DMS 273 (cell line): ENCODE results near the gene PRKCZ.
"Not testable (repeated sequence)": the region's sequence is repeated elsewhere in the genome, so short reads cannot be mapped to it uniquely, and the experiment has no call there.

Experiments used
- DNase-seq: peaks from one replicate; lab custom pipeline; 2025; ENCODE audit not compliant: unreplicated experiment; lab: John Stamatoyannopoulos, UW

PRKCZ gene

DNA sequence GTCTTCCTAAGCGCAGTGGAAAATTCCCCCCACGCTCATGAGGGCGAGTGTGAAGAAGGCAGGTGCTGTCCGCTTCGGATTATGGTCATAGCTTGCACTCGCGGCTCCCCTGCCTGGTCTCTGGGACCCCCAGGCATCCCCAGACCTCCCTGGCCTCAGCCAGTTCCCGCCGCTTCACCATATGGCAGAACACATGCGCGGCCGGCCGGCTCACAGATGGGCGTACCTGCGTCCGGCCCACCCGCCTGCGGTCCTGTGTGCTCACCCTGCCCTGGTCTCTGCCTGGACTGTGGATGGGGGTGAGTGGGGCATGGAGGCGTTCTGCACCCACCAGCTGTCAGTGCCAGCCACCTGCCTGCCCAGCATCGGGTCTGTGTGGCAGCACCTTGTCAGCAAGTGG is 34.1 kb downstream of the PRKCZ start:
- DNase-seq = no peak

DNA sequence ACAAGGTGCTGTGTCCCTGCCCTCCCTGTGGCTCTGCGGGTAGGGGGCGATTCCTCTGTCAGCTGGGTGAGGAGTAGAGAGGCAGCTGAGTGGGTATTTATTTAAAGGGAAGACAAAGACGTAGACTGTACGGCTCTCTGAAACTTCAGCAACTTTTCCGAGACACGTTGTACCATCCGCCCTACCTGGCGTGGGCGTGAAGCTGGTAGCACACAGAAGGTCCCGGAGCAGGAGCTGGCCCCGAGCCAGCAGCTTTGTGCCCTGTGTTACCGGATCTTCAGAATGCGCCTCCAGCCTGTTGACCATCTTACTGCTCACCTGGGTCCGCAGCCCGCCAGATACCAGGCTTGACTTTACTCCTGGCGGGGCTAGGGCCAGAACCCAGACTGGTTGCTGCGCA is 34.9 kb downstream of the PRKCZ start:
- DNase-seq = no peak

DNA sequence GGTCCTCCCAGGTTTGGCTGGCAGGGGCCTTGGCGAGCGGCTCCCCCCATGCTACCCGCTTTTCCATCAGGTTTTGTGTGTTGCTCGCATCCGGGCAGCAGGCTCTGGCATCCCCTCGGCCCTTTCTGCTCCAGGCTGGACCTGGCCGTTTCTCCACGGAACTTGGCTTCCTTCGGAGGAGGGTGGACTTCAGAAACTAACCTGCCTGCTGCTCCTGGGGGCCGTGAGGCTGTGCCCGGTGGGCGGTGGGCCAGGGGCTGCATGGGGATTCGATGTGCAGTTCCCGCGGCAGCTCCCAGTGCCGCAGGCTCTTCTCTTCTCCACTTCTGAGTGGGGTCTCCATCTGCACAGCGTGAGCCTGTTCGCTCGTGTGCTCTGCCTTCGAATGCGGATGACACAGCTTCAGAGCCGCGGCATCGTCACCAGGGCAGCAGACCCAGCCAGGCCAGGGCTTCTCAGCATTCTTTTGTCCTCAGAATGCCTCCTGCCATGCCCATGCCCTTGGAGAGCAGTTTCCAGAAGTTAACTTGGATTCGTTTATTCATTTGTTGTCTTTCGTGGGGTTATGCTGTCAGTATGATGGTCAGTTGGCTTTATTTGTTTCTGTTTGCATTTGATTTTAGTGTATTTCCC is 36.4 kb downstream of the PRKCZ start:
- DNase-seq = no peak

DNA sequence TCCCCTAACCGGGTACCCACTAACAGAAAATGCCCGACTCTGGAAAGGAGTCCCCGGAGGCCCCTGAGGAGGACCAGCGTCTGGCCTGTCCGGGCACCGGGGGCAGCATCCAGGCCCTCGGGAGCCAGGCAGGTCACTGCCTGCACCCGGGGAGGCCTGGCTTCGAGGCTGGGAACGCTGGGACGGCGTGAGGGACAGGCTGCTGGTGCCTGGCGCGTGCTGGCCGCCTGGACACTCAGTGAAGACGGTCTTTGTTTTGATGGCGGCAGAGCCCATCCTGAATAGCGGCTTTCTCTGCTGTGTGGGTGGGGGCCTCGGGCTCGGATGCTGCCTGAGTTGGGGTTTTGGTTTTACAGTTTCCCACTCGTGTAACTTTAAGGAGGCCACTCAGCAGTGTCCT is 37.6 kb downstream of the PRKCZ start:
- DNase-seq = no peak

DNA sequence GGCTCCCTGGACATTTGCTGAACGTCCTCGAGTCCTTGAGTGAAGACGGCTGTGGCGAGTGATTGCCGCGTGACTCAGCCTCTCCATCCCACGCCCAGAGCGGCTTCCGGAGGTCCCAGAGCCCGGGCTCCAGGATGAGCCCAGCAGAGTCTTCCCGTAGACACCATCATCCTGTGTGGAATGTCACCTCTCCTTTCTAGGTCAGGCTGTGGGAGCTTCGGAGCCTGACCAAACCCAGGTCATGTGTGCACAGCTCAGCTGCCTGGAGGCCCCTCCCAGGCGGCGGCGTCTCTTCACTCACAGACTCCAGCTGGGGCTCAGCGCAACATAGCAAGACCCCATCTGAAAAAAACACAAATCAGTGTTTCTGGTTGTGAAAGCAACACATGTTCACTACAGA is 38.2 kb downstream of the PRKCZ start:
- DNase-seq = no peak

DNA sequence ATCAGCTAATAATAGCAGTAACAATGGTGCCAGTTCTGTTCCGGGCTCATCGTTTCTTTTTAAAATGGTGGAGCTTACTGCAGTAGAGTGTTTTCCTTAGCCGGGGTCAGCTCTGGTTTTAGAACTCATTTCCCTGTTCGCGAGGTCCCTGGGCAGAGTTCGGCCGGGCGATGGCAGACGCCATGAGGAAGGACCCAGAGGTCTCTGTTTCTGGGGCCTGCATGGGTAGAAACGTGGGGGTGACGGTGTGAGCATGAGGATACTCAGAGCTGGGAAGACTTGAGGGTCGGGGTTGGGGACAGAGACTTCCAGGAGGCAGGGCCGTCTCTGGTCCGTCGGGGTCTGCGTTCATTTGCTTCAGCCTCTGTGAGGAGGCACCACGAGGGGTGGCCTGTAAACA is 38.8 kb downstream of the PRKCZ start:
- no peak for DNase-seq

DNA sequence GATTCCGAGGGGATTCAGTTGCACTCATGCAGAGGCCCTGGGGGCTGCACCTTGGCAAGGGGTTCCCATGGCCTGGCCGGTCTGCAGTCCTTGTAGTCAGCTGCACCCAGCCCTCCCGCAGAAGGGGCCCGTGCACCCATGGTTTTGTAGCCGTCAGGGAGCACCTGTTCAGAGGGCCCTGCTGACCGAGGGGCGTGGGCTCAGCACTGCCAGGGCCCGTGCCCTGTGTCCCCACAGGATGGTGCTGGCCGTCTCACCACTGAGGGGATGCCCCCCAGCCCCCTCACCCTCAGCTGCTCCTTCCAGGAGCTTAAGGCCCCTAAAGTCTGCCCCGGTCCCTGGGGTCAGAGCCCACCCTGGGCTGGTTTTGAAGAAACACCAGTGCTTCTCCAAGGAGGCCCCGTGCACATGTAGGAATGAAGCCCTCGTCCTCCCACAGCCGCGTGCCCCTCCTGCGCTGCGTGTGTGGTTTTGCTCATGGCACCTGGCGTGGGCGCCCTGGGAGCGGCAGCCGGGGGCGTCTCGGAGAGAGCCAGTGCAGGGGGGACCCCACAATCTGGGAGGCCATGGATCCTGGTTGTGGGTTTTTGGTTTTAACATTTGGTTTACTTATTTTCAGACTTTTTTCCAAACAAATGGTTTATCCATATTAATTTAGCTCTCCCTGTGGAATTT is 40.1 kb downstream of the PRKCZ start:
- no peak for DNase-seq

DNA sequence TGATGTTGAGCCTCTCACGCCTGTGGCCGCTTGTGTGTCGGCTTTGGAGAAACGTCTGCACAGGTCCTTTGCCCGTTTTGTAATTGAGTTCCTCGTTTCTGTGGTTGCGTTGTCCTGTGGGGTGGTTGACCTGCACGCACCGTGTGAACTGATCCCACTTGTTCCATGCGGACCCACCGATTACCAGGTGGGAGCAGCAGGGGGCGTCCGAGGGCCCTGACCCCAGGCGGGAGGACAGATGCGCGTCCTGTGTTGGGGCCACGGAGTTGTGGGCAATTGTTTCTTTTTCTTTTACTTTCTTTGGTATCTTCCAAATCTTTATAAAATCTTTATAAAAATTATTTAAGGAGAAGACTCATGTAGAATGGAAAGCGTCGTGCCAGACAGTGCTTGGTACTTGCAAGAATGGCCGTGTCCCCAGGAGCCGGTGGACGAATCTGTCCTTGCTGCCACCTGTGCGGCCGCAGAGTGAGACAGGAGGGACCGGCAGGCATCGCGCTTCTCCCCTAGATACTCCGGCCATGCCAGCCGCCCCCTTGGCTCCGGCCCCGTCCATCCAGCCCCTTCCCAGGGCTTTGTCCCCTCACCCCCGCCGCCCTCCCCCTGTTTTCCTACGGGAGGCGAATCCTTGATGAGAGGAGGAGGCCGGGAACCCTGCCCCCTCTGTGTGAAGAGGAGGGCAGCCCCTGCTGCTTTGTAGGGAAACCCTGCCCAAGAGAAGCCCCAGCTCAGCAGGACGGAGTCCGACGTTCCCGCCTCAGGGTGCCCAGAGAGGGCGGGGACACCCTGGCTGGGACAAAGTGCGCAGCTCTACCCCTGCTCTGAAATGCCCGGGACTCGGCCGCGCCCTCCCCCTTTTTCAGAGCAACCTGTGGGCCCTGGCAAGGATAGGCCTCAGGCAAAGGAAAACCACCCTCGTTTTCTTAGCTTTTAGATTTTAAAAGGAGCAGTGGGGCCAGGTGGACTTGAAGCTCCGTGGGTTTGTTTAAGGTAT is 41.7 kb downstream of the PRKCZ start:
- peak; percentile 22 for DNase-seq

DNA sequence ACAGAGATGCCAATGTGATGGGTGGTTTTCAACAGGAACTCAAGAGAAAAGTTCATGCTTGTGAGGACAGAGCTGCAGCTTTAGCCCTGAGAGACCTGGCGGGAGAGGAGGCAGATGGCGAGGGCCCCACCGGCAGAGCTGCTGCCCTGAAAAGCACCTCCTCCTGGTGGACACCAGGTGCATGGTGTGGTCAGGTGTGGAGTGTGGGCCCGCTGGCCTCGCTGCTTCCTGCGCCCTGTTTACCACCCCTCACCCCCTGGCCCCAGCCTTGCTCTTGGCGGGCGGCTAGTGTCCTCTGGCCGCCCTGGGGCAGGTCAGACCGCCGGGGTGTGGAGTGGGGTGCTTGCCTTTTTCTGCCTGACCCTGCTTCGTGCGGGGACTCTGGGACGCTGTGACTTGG is 42.8 kb downstream of the PRKCZ start:
- DNase-seq = no peak

DNA sequence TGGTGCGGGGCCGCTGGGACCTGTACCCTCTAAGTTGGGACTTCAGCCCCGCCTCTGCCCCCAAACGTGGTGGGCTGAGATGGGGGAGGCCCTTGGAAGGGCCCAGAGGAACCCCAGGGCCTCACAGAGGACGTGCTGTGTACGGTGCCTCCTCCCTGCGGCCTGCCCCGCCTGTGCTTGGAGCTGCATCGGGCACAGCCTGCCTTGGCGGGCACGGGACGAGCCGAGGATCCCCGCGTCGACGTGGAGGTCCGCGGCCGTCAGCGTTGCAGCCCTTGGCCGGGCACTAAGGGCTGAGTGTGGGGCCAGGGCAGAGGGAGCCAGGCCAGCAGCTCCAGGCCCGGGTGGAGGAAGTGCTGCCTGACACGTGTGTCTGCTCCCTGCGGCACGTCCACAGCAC is 43.4 kb downstream of the PRKCZ start:
- DNase-seq = no peak

DNA sequence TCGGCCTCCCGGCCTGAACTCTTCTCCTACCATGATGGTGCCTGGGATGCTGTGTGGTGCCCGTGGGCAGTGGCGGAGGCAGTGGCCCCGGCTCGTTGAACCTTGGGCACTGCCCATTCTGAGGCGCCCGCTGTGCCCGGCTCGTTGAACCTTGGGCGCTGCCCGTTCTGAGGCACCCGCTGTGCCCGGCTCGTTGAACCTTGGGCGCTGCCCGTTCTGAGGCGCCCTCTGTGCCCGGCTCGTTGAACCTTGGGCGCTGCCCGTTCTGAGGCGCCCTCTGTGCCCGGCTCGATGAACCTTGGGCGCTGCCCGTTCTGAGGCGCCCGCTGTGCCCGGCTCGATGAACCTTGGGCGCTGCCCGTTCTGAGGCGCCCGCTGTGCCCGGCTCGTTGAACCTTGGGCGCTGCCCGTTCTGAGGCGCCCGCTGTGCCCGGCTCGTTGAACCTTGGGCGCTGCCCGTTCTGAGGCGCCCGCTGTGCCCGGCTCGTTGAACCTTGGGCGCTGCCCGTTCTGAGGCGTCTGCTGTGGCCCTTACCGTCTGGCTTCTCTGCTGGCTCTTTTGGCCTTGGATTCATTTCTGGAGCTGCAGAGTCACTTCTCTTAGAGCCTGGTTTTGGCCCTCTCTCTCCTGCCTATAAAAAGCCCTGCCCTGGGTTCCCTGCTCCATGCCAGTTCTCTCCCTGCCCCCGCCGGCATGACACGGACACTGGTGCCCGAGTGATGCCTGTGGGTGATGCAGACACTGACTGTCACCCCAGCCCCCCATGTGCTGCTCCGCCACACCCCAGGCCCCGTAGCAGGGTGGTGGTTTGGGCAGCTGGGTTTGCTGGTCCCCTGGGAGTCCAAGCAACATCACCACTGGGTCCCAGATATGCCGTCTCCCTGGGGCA is 44.3 kb downstream of the PRKCZ start:
- DNase-seq = not testable (repeated sequence)

DNA sequence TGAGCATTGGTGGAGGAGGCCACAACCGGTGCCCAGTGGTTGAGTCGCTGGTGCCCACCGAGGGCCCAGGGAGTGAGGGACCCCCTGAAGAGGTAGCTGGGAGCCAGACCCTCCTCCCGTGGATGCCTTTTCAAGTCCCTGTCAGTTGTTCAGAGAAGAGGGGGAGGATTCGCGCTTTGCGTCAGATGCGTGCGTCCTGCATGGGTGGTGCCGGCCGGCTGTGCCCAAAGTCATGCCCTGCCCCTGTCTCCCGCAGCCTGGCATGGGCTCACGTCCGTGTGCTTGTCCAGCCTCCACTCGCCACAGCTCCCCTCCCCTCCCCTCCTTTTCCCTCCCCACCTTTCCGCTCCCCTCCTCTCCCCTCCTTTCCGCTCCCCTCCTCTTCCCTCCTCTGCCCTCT is 45.2 kb downstream of the PRKCZ start:
- no peak for DNase-seq

DNA sequence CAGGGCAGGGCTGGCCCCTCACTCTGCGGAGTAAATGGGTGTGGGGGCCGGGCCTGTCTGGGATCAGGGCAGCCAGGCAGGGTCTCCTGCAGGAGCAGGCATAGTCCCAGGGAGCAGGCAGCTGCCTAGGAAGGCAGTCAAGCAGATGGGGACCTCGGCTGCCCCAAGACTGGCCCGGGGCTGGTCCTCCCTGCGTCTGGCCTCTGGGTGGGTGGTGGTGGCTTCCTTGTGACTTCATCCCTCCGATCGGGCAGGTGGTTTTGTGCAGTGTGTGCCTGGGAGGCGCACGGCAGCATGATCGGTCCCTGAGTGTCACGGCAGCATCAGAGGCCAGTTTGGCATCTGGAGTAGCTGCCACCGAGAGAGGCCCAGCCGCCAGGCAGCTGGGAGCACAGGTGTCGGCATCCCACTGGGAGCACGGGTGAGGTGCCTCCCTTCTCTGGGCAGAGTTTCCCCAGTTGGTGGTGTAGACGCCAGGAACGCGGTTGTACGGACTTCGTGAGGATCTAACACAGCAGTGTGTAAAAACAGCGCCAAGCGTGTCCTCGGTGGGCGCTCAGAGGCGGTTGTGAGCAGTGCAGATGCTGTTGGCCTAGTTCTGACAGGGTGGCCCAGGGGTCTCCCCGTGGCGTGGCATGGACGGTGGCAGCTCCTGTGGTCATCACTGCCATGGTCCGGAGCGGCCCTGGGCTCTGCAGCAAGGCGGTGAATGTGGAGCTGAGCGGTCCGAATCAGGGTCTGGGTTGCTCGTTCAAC is 45.9 kb downstream of the PRKCZ start:
- no peak for DNase-seq

DNA sequence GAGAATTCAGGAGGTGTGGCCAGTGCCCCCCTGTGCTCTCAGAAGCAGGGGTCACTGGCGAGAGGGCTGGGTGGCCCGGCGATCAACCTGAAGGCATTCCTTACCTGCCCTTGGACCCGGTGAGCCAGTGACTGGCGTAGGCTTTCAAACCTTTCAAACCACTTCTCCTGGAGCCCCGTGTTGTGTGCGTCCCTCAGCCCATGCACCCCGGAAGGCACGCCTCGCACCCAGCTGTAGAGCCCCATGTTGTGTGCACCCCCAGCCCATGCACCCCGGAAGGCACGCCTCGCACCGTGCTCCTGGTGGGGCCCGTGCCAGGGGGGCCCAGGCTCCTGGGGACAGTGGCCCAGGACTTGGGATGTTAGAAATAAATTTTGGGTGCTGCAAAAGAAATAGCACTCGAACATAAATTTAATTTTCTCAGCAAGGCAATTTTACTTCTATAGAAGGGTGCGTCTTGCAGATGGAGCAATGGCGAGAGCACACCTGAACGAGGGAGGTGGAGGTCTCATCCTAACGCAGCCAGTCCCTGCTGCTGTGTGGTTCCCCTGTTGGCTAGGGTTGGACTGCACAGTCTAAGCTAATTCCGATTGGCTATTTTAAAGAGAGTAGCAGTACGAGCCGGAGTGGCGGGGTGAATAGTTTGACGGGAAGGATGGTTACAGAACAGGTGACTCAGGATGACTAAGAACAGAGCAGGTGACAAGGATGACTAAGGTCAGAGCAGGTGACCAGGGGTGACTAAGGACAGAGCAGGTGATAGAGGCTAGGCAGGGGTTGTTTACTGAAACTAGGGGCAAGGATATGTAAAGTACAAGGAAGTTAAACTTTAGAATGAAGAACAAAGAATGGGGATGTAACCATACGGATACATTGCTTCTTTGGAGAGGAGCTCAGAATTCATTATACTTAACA is 47.4 kb downstream of the PRKCZ start:
- no peak for DNase-seq

DNA sequence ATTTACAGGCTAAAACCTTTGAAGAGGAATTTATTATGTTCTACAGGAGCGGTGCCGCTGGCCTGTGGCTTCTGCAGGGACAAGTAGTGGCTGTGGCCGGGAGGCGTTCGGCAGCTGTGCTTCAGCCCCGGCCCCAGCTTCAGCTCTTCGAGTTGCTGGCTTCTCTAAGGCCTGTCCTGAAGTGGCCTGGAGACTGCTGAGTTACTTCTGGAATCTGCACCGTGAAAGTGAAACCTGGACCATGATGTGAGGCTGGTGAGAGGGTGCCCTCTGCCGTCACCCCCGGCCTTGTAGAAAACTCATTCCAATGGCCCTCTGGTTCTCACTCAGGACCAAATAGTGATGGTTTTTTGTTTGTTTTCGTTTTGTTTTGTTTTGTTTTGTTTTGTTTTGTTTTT is 48.1 kb downstream of the PRKCZ start:
- DNase-seq = no peak

DNA sequence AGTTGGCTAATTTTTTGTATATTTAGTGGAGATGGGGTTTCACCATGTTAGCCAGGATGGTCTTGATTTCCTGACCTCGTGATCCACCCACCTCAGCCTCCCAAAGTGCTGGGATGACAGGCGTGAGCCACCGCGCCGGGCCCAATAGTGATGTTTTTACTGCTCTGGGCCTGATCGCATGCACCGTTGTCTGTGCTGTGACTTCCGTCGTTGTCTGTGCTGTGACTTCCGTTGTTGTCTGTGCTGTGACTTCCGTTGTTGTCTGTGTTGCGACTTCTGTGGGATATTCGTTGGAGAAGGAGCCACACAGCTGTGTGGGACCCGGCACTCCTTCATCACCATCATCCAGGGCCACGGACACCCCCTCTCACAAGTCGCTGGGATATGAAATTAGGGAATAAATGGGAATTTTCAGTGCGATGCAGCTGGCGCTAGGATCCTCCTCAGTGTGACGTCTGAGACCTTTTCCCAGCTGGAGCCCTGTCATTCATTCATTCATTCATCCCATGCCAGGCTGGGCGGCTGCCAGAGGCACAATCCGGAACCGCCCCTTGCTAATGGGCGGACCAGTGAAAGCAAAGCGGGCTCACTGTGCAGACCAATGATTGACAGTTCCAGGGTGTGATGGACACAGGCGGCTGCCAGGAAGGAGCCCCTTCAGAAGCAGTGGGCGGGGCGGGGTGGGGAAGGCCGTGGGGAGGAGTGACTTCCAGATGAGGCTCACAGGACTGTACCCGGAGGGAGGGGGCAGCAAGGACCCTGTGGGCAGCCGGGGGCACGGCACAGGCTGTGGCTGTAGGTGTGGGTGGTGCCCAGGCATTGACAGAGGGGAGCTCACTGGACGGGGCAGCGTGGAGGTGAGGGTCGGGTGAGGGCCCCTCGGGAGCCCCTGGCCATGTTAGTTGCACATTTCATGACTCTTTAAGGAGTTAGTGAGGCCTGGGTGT is 48.9 kb downstream of the PRKCZ start:
- no peak for DNase-seq

DNA sequence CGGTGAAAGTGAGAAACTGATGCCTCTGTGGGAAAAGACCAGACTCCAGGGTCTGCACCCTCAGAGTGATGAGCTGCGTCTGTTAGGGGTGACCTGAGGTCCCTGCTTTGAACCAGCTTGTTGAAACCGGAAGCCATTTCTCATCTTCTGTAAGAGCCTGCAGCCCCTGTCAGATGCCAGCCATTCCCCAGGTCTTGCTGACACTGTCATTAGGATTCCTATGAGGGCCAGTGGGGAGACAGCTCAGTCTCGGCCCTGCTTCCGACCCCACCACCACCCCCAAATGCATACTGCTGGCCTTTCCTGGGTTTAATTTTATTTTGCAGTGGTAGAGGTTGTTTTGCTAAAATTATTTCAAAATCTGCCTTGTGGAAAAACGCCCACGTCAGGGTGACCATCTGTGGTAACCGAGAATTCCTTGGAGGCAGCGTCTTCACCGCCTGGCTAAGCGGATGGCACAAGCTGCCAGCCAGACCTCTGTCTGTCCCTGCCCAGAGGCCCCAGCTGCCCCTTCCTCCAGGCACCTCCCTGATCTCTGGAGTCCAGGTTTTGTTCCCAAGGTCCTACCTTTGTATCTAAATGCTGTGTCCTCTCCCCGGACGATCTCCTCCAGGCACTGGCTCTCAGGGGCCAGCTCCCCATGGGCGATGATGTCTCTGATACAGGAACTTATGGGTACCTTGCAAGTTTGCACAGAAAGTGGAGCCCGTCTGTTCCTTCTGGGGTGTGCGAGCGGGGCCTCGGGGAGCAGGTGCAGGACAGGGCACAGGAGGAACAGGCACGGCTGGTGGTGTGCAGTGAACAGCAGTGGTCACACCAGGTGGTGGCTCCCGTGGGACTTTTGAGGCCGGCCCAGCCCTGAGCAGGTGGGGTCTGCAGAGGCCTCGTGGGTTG is 49.9 kb downstream of the PRKCZ start:
- DNase-seq = peak; percentile 70
